Subcutaneous abdominal adipose tissue (tissue), 5 donors: ENCODE measurements around the gene ST7L.

Source experiments
- H3K27ac ChIP-seq: one replicate; pipeline ENCODE4 v1.7.0; 2013; ENCODE audit warnings: low read depth, mild to moderate bottlenecking, inconsistent platforms, low read length, moderate library complexity
- H3K27me3 ChIP-seq, 5 donors: one replicate each; pipeline ENCODE4 v1.7.0; 2013; ENCODE audit warnings: low read length in 5 of 5, inconsistent platforms in 1 of 5; ENCODE audit not compliant: control insufficient read depth in 5 of 5, insufficient read depth in 4 of 5
- H3K36me3 ChIP-seq, 5 donors: one replicate each; pipeline ENCODE4 v1.7.0; 2013; ENCODE audit warnings: low read length in 5 of 5; ENCODE audit not compliant: control insufficient read depth in 5 of 5, insufficient read depth in 5 of 5
- H3K4me1 ChIP-seq, 5 donors: one replicate each; pipeline ENCODE4 v1.7.0; 2013; ENCODE audit warnings: low read length in 5 of 5, mild to moderate bottlenecking in 3 of 5, moderate library complexity in 1 of 5; ENCODE audit not compliant: control insufficient read depth in 5 of 5, insufficient read depth in 5 of 5
- H3K4me3 ChIP-seq, 5 donors: one replicate each; pipeline ENCODE4 v1.7.0; 2013; ENCODE audit warnings: low read length in 5 of 5, low read depth in 1 of 5
- H3K9ac ChIP-seq, 5 donors: one replicate each; pipeline ENCODE4 v1.7.0; 2013; ENCODE audit warnings: low read length in 5 of 5, mild to moderate bottlenecking in 4 of 5, moderate library complexity in 3 of 5
- H3K9me3 ChIP-seq, 5 donors: one replicate each; pipeline ENCODE4 v1.7.0; 2013; ENCODE audit warnings: low read length in 5 of 5; ENCODE audit not compliant: control insufficient read depth in 5 of 5
- donor health status: healthy.
- donor health status: healthy.
- donor health status: healthy.
- donor health status: healthy.
- donor health status: healthy.

ST7L gene

GRCh38 chr1:112505878-112506277 is 113.1 kb downstream of the ST7L start:
- H3K27me3 ChIP-seq, result peaks cover 0 to 42% (median 24%) of the 10 kb centered on the region in 5 donors
- no peak overlapping the region for H3K4me3 ChIP-seq
- H3K27ac ChIP-seq, result no peak overlapping the region
- no peaks in the 10 kb centered on the region for H3K9me3 ChIP-seq
- no peak overlapping the region for H3K9ac ChIP-seq
- no peaks in the 10 kb centered on the region for H3K36me3 ChIP-seq
- peaks cover 2 to 37% (median 30%) of the 10 kb centered on the region in 5 donors for H3K4me1 ChIP-seq

DNA sequence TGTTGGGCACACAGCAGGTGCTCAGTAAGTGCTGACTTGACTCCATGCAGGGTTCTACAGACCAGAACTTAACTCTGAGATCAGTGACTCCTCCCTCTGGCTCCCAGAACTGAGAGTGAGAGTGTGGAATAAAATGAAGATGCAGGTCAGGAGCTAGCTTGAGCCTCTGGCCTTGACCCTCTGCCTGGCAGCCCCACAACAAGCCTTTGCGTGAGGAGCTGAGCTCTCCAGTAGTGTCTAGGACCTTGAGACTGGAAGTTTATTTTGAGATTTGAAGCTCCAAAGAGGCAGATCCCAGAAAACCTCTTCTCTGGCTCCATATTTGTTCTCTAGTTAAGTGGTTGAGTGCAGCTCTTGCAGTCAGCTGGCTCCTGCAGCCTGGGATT is 113.5 kb downstream of the ST7L start:
- Histone ChIP-seq H3K9ac (no peak overlapping the region), H3K4me1 (peaks cover 2 to 37% (median 30%) of the 10 kb centered on the region in 5 donors), H3K4me3 (no peak overlapping the region), H3K27ac (no peak overlapping the region), H3K27me3 (peaks cover 0 to 42% (median 24%) of the 10 kb centered on the region in 5 donors), H3K36me3 (no peaks in the 10 kb centered on the region), H3K9me3 (no peaks in the 10 kb centered on the region)

GRCh38 chr1:112504661-112505399 is 114.1 kb downstream of the ST7L start:
- no peak overlapping the region for H3K9ac ChIP-seq
- no peak overlapping the region for H3K27ac ChIP-seq
- no peaks in the 10 kb centered on the region for H3K36me3 ChIP-seq
- H3K4me1 ChIP-seq, result peaks cover 2 to 37% (median 30%) of the 10 kb centered on the region in 5 donors
- H3K9me3 ChIP-seq, result no peaks in the 10 kb centered on the region
- H3K27me3 ChIP-seq, result peaks cover 0 to 42% (median 24%) of the 10 kb centered on the region in 5 donors
- no peak overlapping the region for H3K4me3 ChIP-seq

GRCh38 chr1:112504001-112504660 is 114.8 kb downstream of the ST7L start:
- Histone ChIP-seq H3K9me3 (no peaks in the 10 kb centered on the region), H3K36me3 (no peaks in the 10 kb centered on the region), H3K27ac (no peak overlapping the region), H3K27me3 (peaks cover 0 to 39% (median 24%) of the 10 kb centered on the region in 5 donors), H3K4me3 (no peak overlapping the region), H3K4me1 (peaks cover 2 to 33% (median 28%) of the 10 kb centered on the region in 5 donors), H3K9ac (no peak overlapping the region)

DNA sequence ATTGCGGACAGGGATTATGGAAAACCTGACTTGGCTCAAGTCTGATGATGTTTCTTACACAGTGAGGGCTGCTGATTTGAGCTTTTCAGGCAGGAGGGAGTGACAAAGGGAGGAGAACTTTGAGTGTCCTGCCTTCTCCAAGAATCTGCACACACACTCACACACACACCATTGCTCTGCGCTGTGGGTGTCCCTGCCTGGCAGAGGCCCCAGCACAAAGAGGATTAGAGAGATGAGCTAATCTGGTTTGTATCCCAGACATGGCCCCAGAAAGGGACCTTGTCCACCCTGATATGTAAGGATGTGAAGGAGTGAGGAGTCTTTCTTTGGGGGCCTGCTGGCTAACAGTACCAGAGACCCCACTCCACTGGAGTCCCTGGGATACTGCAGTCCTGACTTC is 116.1 kb downstream of the ST7L start:
- Histone ChIP-seq H3K4me1 (peaks cover 2 to 20% (median 15%) of the 10 kb centered on the region in 5 donors), H3K36me3 (no peaks in the 10 kb centered on the region), H3K27ac (no peak overlapping the region), H3K27me3 (peaks cover 0 to 29% (median 18%) of the 10 kb centered on the region in 5 donors), H3K9ac (no peak overlapping the region), H3K9me3 (no peaks in the 10 kb centered on the region), H3K4me3 (no peak overlapping the region)

- Histone ChIP-seq H3K4me1 (peaks cover 2 to 16% (median 12%) of the 10 kb centered on the region in 5 donors), H3K4me3 (peak overlapping the region; percentile 57 to 75 (median 67)), H3K27ac (no peak overlapping the region), H3K9ac (peak overlapping the region in 4 of 5 donors; percentile 41 to 67 (median 54)), H3K36me3 (no peaks in the 10 kb centered on the region), H3K9me3 (no peaks in the 10 kb centered on the region), H3K27me3 (peaks cover 0 to 25% (median 13%) of the 10 kb centered on the region in 5 donors)
Measured at GRCh38 chr1:112501810-112502641, 116.9 kb downstream of the ST7L start.

DNA sequence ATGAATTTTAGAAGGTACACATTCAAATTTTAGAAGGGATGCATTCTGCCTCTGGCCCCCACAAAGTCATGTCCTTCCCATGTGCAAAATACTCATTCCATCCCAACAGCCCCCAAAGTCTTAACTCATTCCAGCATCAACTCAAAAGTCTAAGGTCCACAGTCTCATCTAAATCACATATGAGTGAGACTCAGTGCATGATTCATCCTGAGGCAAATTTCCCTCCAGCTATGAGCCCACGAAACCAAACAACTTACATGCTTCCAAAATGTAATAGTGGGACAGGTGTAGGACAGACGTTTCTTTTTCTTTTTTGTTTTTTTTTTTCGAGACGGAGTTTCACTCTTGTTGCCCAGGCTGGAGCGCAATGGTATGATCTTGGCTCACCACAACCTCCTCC is 122.7 kb downstream of the ST7L start:
- no peaks in the 10 kb centered on the region for H3K4me1 ChIP-seq
- no peak overlapping the region for H3K27ac ChIP-seq
- H3K9me3 ChIP-seq, result no peaks in the 10 kb centered on the region
- H3K4me3 ChIP-seq, result no peak overlapping the region
- H3K36me3 ChIP-seq, result no peaks in the 10 kb centered on the region
- H3K9ac ChIP-seq, result no peak overlapping the region
- H3K27me3 ChIP-seq, result no peaks in the 10 kb centered on the region

GRCh38 chr1:112493351-112493750 is 125.6 kb downstream of the ST7L start:
- Histone ChIP-seq H3K4me3 (no peak overlapping the region), H3K27me3 (no peaks in the 10 kb centered on the region), H3K36me3 (no peaks in the 10 kb centered on the region), H3K9ac (no peak overlapping the region), H3K9me3 (no peaks in the 10 kb centered on the region), H3K27ac (no peak overlapping the region), H3K4me1 (no peaks in the 10 kb centered on the region)

GRCh38 chr1:112492076-112492475 is 126.9 kb downstream of the ST7L start:
- H3K4me3 ChIP-seq, result no peak overlapping the region
- H3K9ac ChIP-seq, result no peak overlapping the region
- H3K4me1 ChIP-seq, result no peaks in the 10 kb centered on the region
- H3K27ac ChIP-seq, result no peak overlapping the region
- H3K9me3 ChIP-seq, result no peaks in the 10 kb centered on the region
- no peaks in the 10 kb centered on the region for H3K36me3 ChIP-seq
- H3K27me3 ChIP-seq, result no peaks in the 10 kb centered on the region

DNA sequence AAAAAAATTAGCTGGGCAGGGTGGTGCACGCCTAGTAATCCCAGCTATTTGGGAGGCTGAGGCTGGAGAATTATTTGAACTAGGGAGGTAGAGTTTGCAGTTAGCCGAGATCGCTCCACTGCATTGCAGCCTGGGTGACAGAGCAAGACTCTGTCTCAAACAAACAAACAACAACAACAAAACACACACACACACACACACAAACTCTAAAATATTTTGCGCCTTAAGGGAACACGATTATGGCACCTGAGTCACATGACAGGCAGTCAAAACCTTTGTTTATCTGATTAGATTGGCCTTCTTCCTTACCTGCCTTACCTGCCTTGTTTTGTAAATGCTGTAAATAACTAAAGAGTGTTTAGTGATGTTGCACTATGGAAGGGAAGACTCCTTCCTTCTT is 130.8 kb downstream of the ST7L start:
- Histone ChIP-seq H3K4me1 (no peaks in the 10 kb centered on the region), H3K9me3 (no peaks in the 10 kb centered on the region), H3K27me3 (no peaks in the 10 kb centered on the region), H3K9ac (no peak overlapping the region), H3K4me3 (no peak overlapping the region), H3K36me3 (no peaks in the 10 kb centered on the region), H3K27ac (no peak overlapping the region)
